SK-N-SH (cell line): Measurements from ENCODE around the gene SHE.

Source experiments
- CTCF ChIP-seq: fragments of 200-600 bp; sonication (generic); IDR thresholded peaks from 2 replicates; pipeline ENCODE4 v1.6.1; 2017; ENCODE audit warnings: antibody characterized with exemption, mild to moderate bottlenecking, moderate library complexity
- GABPA ChIP-seq: IDR thresholded peaks from 2 replicates; pipeline ENCODE4 v1.4.0; 2012; ENCODE audit warnings: low read depth, mild to moderate bottlenecking

GRCh38 chr1:154539486-154540483 is 37.6 kb upstream of the SHE start:
- TF ChIP-seq GABPA (no peak), CTCF (no peak)
